Erythroblast (primary cell): ENCODE data around the gene TFF2.

Experiments
- GATA1 ChIP-seq: IDR thresholded peaks from 2 replicates; pipeline ENCODE4 v1.6.1; 2011; ENCODE audit warnings: low read depth, mild to moderate bottlenecking, control low read depth, low read length, moderate library complexity
- POLR2A ChIP-seq: IDR thresholded peaks from 2 replicates; pipeline ENCODE4 v1.6.1; 2011; ENCODE audit warnings: mild to moderate bottlenecking, low read length

DNA sequence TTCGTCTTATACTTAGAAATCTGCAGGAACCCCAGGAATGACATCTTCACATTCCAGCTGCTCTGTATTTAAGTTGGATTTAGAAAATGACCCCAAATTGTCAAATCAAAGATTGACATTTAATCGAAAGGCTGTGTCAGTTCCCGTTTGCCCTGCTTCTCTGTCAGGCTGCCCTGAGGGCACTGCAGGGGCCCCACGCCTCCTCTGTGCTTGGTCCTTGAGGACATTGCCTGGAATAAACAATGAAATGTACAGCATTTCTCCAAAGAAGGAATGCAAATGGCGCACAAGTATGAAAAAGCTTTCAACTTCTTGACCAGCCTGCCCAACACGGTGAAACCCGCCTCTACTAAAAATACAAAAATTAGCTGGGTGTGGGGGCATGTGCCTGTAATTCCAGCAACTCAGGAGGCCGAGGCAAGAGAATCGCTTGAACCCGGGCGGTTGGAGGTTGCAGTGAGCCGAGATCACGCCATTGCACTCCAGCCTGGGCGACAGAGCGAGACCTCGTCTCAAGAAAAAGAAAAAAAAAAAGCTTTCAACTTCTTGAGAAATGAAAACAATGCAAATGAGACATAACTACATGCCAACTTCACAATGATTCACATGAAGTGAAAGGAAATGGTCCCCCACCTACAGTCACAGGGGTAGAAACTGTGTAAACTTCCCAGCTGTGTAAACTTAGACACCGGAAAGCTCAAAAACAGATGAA is 42.1 kb upstream of the TFF2 start:
- TF ChIP-seq POLR2A (no peak), GATA1 (no peak)
